Adipocyte (in vitro differentiated cells): ENCODE measurements around the gene LRGUK.

Experiments used
- DNase-seq: peaks from one replicate; pipeline ENCODE4 v3.0.0-alpha.2; 2015; ENCODE audit warnings: low read depth
- H3K27me3 ChIP-seq: replicated peaks from 2 replicates; pipeline ENCODE4 v1.7.0; 2013; ENCODE audit warnings: mild to moderate bottlenecking, low read length, moderate library complexity; ENCODE audit not compliant: control insufficient read depth, insufficient read depth
- H3K36me3 ChIP-seq: 2 replicates; pipeline ENCODE4 v1.7.0; 2013; ENCODE audit warnings: low read length, mild to moderate bottlenecking, moderate library complexity; ENCODE audit not compliant: control insufficient read depth, insufficient read depth, severe bottlenecking
- H3K4me1 ChIP-seq: 2 replicates; pipeline ENCODE4 v1.7.0; 2013; ENCODE audit warnings: mild to moderate bottlenecking, low read length, moderate library complexity; ENCODE audit not compliant: control insufficient read depth, insufficient read depth
- H3K4me3 ChIP-seq: 2 replicates; pipeline ENCODE4 v1.7.0; 2013; ENCODE audit warnings: mild to moderate bottlenecking, low read length, moderate library complexity
- H3K9ac ChIP-seq: 2 replicates; pipeline ENCODE4 v1.7.0; 2013; ENCODE audit warnings: mild to moderate bottlenecking, low read length, moderate library complexity
- H3K9me3 ChIP-seq: 2 replicates; pipeline ENCODE4 v1.7.0; 2013; ENCODE audit warnings: mild to moderate bottlenecking, low read length, moderate library complexity; ENCODE audit not compliant: control insufficient read depth

The LRGUK gene

GRCh38 chr7:134308548-134308947 is 181.4 kb downstream of the LRGUK start:
- no peaks in the 10 kb centered on the region for H3K27me3 ChIP-seq
- H3K36me3 ChIP-seq: peaks cover 18% of the 10 kb centered on the region
- no peak overlapping the region for H3K4me3 ChIP-seq
- no peak overlapping the region for H3K9ac ChIP-seq
- peaks cover 8% of the 10 kb centered on the region for H3K4me1 ChIP-seq
- no peaks in the 10 kb centered on the region for H3K9me3 ChIP-seq
- no peak for DNase-seq

GRCh38 chr7:134311807-134312206 is 184.7 kb downstream of the LRGUK start:
- no peak overlapping the region for H3K9ac ChIP-seq
- H3K36me3 ChIP-seq: no peaks in the 10 kb centered on the region
- no peaks in the 10 kb centered on the region for H3K27me3 ChIP-seq
- H3K4me3 ChIP-seq: no peak overlapping the region
- no peaks in the 10 kb centered on the region for H3K9me3 ChIP-seq
- no peak for DNase-seq
- H3K4me1 ChIP-seq: peaks cover 15% of the 10 kb centered on the region

- Histone ChIP-seq H3K4me1 (peaks cover 14% of the 10 kb centered on the region), H3K9me3 (no peaks in the 10 kb centered on the region), H3K4me3 (no peak overlapping the region), H3K36me3 (no peaks in the 10 kb centered on the region), H3K9ac (no peak overlapping the region), H3K27me3 (no peaks in the 10 kb centered on the region)
- no peak for DNase-seq
These were observed 185.6 kb downstream of the LRGUK start for GRCh38 chr7:134312717-134313116.

GRCh38 chr7:134313543-134313942 is 186.4 kb downstream of the LRGUK start:
- H3K36me3 ChIP-seq: no peaks in the 10 kb centered on the region
- H3K27me3 ChIP-seq: no peaks in the 10 kb centered on the region
- no peak for DNase-seq
- H3K4me3 ChIP-seq: no peak overlapping the region
- no peak overlapping the region for H3K9ac ChIP-seq
- no peaks in the 10 kb centered on the region for H3K9me3 ChIP-seq
- peaks cover 14% of the 10 kb centered on the region for H3K4me1 ChIP-seq
